HG02588 (cell line): Measurements from ENCODE around the gene ZC3H6.
"Not testable (repeated sequence)": the region's sequence is repeated elsewhere in the genome, so short reads cannot be mapped to it uniquely, and the experiment has no call there.

ENCODE experiments used
- ATAC-seq: cut with Tn5 transposase; IDR thresholded peaks from one replicate; pipeline ENCODE4 v1.9.1; 2021; ENCODE audit warnings: mild to moderate bottlenecking, moderate library complexity; ENCODE audit not compliant: unreplicated experiment

The ZC3H6 gene

GRCh38 chr2:112276954-112277353 lies 1.6 kb downstream of the ZC3H6 start:
- no peak for ATAC-seq

GRCh38 chr2:112277596-112278220 lies 2.3 kb downstream of the ZC3H6 start:
- ATAC-seq: no peak

GRCh38 chr2:112282066-112282465 lies 6.7 kb downstream of the ZC3H6 start:
- ATAC-seq: not testable (repeated sequence)

DNA sequence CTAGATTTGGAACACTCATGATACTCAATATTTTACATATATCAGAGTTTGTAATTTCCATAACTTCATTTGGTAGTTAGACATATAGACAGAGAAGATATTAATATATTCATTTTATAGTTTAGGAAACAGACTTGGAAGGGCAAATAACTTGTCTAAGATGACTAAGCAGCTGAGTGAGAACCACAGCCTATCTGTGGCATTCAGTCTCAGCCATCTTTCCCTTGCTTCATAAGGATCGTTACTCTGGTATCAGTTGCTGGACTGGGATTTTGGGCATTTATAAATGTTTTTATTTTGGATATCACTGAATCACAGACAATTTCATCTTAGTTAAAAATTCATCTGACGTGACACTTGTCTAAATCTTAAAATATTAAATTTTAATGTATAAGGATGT lies 8.1 kb downstream of the ZC3H6 start:
- not testable (repeated sequence) for ATAC-seq

DNA sequence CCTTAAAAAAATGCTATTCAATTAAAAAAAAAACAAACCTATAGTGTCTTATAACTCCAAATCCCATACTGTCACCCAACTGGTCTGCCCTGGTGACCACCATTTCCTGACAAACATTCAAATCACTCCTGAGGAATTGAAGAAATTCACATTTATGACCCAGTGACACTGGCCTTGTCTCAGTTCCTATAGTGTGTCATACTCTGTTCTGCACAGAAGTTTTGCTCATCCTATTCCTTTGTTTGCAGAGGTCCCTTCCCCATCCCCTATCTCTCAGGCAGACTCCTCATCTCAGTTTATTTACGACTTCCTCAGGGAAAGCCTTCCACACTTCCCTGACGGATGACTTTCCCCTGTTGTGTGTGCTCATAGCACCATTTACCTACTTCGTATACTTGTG lies 14.7 kb downstream of the ZC3H6 start:
- no peak for ATAC-seq

GRCh38 chr2:112290648-112291047 lies 15.3 kb downstream of the ZC3H6 start:
- ATAC-seq: no peak

DNA sequence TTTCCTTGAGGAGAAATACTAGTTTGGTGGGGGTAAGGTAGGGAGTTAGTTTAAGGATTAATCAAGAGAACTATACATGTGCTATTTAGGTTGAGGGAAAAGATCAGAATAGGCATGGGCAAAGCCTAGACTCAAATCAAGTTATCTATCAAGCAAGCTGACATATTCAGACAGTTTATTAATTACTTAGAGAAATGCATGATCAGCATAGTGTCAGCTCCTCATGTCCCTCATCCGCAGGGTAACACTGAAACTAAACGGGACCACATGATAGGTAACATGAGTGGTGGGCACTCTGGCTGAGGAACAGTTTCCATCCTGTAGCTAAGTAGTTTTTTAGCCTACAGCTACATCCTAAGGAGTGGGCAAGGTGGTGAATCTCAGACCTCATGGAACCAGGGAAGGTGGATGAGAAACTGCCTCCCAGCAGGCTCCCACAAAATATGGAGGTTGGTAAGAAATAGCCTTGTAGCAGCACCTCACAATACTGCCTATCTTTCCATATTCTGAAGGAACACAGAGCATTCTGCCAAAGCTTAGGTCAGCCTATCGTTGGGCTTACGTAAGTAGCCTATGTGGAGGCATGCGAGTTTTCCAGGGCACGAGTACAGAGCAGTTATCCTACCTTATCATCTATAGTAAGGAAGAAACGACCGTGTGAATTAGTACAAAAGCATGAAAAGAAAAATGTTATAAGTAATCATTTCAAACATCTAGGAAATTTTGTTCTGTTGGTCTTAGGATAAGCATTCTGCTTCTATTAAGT lies 18.4 kb downstream of the ZC3H6 start:
- no peak for ATAC-seq

DNA sequence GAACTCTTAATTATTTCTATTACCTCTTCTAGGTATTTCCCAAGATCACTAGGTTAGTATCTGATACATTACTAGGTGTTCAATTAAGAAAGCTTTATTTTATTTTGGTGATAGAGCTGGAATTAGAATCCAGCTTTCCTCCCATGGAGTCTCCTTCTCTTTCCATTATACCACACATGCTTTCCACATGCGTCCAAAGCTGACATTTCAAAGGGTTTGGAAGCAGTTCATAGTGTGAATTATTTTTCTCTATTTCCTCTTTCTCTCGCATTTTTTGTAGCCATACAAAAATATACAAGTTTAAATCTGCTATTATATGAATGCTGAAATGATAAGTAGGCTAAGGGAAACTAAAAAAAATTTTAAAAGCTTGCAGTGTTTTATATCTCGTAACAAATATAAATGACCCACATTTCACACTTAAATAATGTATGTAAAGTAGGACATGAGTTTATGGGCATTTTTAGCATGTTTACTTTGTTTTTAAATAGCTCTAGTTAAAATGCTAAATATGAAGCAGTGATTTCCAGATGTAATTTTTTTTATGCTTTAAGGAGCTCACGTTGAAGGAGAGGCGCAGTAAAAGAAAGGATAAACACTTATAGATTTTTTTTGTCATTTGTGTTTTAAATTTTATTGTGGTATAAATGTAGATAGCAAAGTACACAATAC lies 20.1 kb downstream of the ZC3H6 start:
- ATAC-seq: no peak

GRCh38 chr2:112296407-112296806 lies 21.0 kb downstream of the ZC3H6 start:
- no peak for ATAC-seq

DNA sequence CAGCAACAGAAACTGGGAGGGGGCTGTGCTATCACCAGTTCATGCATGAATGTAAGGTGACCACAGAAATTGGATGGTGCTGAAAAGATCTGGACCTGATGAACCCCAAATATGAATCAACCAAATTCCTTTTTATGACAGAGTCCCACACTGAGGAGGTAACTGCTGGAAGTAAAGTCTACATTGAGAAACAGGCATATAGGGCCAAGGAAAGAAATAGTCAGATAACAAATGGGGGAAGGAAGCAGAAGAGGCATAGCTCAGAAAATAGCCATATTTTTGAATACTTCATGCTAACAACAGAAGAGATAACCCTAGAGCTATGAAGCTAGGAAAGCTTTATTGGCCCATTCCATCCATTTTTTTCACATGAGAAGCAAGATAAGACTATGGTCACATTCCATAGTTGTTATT lies 25.8 kb downstream of the ZC3H6 start:
- ATAC-seq: no peak

GRCh38 chr2:112301973-112302372 lies 26.6 kb downstream of the ZC3H6 start:
- ATAC-seq: no peak

GRCh38 chr2:112304298-112304941 lies 29.0 kb downstream of the ZC3H6 start:
- ATAC-seq: no peak

DNA sequence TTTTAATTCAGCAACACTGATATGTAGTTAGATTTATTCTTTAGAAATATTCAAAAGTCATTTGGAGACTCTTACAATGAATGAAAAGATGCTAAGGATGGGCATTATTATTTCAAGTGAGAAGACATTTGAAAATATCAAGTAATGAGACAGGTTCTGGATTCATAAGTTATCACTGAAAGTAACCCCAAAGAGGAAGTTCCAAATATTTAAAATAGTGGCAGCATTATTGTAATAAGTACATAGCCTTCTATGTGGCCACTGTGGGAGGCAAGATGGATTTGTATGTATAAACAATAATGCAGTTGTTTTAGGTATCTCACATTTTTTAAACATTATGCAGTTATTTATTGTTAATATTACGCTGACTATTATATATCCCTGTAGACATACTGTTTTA lies 29.7 kb downstream of the ZC3H6 start:
- no peak for ATAC-seq

GRCh38 chr2:112310906-112311305 lies 35.5 kb downstream of the ZC3H6 start:
- ATAC-seq: no peak

GRCh38 chr2:112311932-112312331 lies 36.5 kb downstream of the ZC3H6 start:
- no peak for ATAC-seq

DNA sequence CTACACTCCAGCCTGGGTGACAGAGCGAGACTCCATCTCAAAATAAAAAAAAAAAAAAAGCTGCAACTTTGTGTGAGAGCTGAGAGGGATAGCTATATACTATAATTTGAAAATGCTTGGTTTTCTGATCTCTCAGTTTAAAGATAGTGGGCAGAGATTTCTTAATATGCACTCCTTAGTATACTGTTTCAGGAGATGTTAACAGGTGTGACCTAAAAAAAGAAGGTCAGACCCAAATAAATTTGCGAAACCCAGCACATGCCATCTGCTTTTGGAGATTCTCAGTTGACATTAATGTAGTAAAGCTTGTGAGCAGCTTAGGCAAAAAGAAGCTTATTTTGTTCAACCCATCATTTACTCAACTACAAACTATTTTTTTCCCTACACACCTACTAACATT lies 37.4 kb downstream of the ZC3H6 start:
- no peak for ATAC-seq

DNA sequence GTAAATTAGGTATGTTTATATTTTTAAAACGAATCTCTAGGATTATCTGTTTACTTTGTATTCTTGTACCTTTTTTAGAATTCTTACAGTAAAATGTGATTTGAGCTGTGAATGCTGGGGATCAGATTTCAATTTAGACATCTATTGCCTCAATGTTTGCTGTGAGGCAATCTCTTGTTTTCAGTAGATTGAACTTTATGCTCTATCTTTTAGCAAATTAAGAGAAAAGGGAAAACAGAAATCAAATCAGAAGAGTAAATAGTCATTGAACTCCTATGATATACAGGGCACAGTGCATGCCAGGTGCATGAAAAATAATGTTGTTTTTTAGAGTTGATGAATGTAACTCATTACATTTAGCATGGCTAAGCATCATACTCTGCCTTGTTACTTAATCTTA lies 39.5 kb downstream of the ZC3H6 start:
- no peak for ATAC-seq

DNA sequence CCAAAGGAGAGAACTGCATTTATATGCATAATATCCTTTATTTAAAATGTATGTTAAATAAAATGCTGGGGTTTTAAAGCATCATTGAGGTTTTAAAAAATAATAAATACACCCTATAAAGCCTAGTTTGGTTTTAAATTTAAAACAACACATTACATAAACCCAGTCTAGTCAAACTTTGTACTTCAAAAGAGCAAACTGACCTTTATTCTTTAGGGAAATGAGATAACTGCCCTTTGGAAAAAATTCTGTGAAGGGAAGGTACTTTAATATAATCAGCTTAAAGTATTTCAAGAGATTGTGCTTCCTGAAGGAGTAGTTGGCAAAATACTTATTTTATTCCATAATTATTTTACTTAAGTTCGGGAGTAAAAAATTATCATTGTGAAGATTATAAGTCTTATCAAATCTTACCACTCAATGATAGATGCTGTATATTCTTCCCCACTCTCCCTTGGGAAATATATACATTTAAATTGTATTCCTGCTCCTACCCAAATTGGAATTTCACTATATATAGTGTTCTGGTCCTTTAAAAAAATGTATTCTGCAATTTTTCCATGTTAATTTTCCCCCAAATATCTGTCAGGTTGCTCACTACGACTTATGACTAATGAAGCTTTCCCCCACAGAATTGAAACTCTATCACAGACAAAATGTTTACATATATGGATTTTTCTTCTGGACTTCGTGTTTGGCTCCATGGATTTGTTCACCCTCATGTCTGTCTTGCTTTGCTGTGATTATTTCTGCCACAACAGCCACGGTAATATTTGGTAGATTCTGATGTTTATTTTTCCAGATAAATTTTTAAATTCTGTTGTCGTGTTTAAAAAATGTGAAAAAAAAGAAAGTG lies 42.1 kb downstream of the ZC3H6 start:
- ATAC-seq: no peak

- ATAC-seq: no peak
Observed at GRCh38 chr2:112318515-112318914, 43.1 kb downstream of the ZC3H6 start.
